Keratinocyte (primary cell): ENCODE results near the gene LUC7L3. TPM values are rescaled to one million over a fixed set of nuclear protein-coding genes. Genes with fewer than 3 reads are reported as not detected.

Source experiments
- DNase-seq: peaks from one replicate; pipeline ENCODE4 v3.0.0-alpha.2; 2011; ENCODE audit warnings: low read depth, missing footprints, low spot score
- FAIRE-seq: peaks from 2 replicates; lab custom pipeline; 2011; peaks lifted over from hg19 to GRCh38; lab: Jason Lieb, UNC
- H2AFZ ChIP-seq: 2 replicates; pipeline ENCODE4 v1.6.0; 2012; ENCODE audit warnings: low read length, control low read depth, inconsistent platforms; ENCODE audit not compliant: control insufficient read depth
- H3K27ac ChIP-seq: 2 replicates; pipeline ENCODE4 v1.5.1; 2011; ENCODE audit warnings: low read length; ENCODE audit not compliant: control insufficient read depth, insufficient read depth
- H3K27me3 ChIP-seq: 3 replicates; pipeline ENCODE4 v1.6.0; 2011; ENCODE audit warnings: low read length; ENCODE audit not compliant: control insufficient read depth, insufficient read depth; ENCODE audit errors: extremely low read depth
- H3K36me3 ChIP-seq, 2 experiments: 2 replicates in 1 of 2; 3 replicates in 1 of 2; pipeline ENCODE4 v1.5.1; 2011; ENCODE audit warnings: low read length in 2 of 2, mild to moderate bottlenecking in 1 of 2; ENCODE audit not compliant: control insufficient read depth in 2 of 2, insufficient read depth in 2 of 2; ENCODE audit errors: extremely low read depth in 1 of 2
- H3K4me1 ChIP-seq: 3 replicates; pipeline ENCODE4 v1.5.1; 2011; ENCODE audit warnings: low read length; ENCODE audit not compliant: control insufficient read depth, insufficient read depth; ENCODE audit errors: extremely low read depth
- H3K4me2 ChIP-seq: 3 replicates; pipeline ENCODE4 v1.6.0; 2011; ENCODE audit warnings: low read depth, low read length; ENCODE audit not compliant: control insufficient read depth, insufficient read depth; ENCODE audit errors: extremely low read depth
- H3K4me3 ChIP-seq, 3 experiments: fragments of 200-600 bp in 1 of 3; sonication (generic) in 1 of 3; 2 replicates in 2 of 3; 3 replicates in 1 of 3; pipeline ENCODE4 v1.5.1; 2011 to 2016; ENCODE audit warnings: low read length in 3 of 3, mild to moderate bottlenecking in 3 of 3, control low read depth in 2 of 3, inconsistent platforms in 1 of 3, low read depth in 1 of 3, mixed read lengths in 1 of 3, mixed run types in 1 of 3, moderate library complexity in 1 of 3; ENCODE audit not compliant: control insufficient read depth in 2 of 3, insufficient read depth in 2 of 3; ENCODE audit errors: extremely low read depth in 1 of 3
- H3K79me2 ChIP-seq: 2 replicates; pipeline ENCODE4 v1.6.0; 2012; ENCODE audit warnings: low read length; ENCODE audit not compliant: control insufficient read depth, insufficient read depth
- H3K9ac ChIP-seq: 3 replicates; pipeline ENCODE4 v1.6.0; 2011; ENCODE audit warnings: low read length; ENCODE audit not compliant: control insufficient read depth, insufficient read depth; ENCODE audit errors: extremely low read depth
- H3K9me1 ChIP-seq: 3 replicates; pipeline ENCODE4 v1.6.0; 2011; ENCODE audit warnings: low read length; ENCODE audit not compliant: control insufficient read depth, insufficient read depth; ENCODE audit errors: extremely low read depth
- H3K9me3 ChIP-seq: 2 replicates; pipeline ENCODE4 v1.5.1; 2012; ENCODE audit warnings: low read depth, low read length; ENCODE audit not compliant: control insufficient read depth
- H4K20me1 ChIP-seq: 3 replicates; pipeline ENCODE4 v1.6.0; 2011; ENCODE audit warnings: low read length; ENCODE audit not compliant: control insufficient read depth, insufficient read depth; ENCODE audit errors: extremely low read depth
- CTCF ChIP-seq, 3 experiments: IDR thresholded peaks in 1 of 3; conservative IDR thresholded peaks in 1 of 3; optimal IDR thresholded peaks in 1 of 3; 2 replicates in 2 of 3; 3 replicates in 1 of 3; pipeline versions ENCODE3 to v1.5.1; 2011; ENCODE audit warnings: low read length in 3 of 3, mild to moderate bottlenecking in 3 of 3, moderate library complexity in 2 of 3, control low read depth in 1 of 3, inconsistent platforms in 1 of 3; ENCODE audit not compliant: insufficient read depth in 2 of 3; ENCODE audit errors: extremely low read depth in 1 of 3
- EZH2 ChIP-seq: IDR thresholded peaks from one replicate; pipeline ENCODE4 v1.6.1; 2012; ENCODE audit warnings: inconsistent platforms, mild to moderate bottlenecking, low read length, moderate library complexity
- dilution Hi-C: fragments of 300-500 bp; cut with MboI; formaldehyde crosslinking; loops from one replicate; pipeline ENCODE4 v1.7.0; 2020; ENCODE audit warnings: low sequenced_read_pairs; ENCODE audit not compliant: extremely low pct_ligation_motif_present
- polyA plus RNA-seq, 5 experiments: library from polyadenylated mRNA; depleted of rRNA in 3 of 5; stranded (reverse) in 3 of 5; stranded (forward) in 1 of 5; unstranded in 1 of 5; fragments of >200 nt; gene quantifications; 1 replicate in 1 of 5; 2 replicates in 3 of 5; 3 replicates in 1 of 5; pipeline versions ENCODE4 v1.2.1 to v1.2.3, GENCODE V29; 2011 to 2012; ENCODE audit warnings: missing spikeins in 2 of 5, low read depth in 1 of 5, low replicate concordance in 1 of 5

LUC7L3 gene
- polyA plus RNA-seq, 1 donor (not counting 4 experiments of a cell fraction or from before 2014, with no cell fraction given), result 92.4 TPM

GRCh38 chr17:50712641-50713040 is 6.8 kb upstream of the LUC7L3 start:
- Histone ChIP-seq H3K9ac (no peak overlapping the region), H3K79me2 (peaks cover 4% of the 10 kb centered on the region), H3K4me1 (peaks cover 12% of the 10 kb centered on the region), H2AFZ (no peak overlapping the region), H3K27me3 (no peaks in the 10 kb centered on the region), H3K36me3 (no peaks in the 10 kb centered on the region), H3K9me1 (no peaks in the 10 kb centered on the region), H3K4me2 (no peak overlapping the region), H3K9me3 (no peaks in the 10 kb centered on the region), H4K20me1 (no peaks in the 10 kb centered on the region), H3K27ac (no peak overlapping the region), H3K4me3 (no peak overlapping the region)
- dilution Hi-C loops, result no loop called here
- TF ChIP-seq EZH2 (no peak), CTCF (optimal IDR thresholded peaks at IDR 0.05 in 1 of 3, IDR thresholded peaks at IDR 0.05 in 1 of 3, conservative IDR thresholded peaks at IDR 0.05 in 1 of 3; ENCODE audit: extremely low read depth in 1 of 3, insufficient read depth in 2 of 3, low read length in 3 of 3) (no peak)
- DNase-seq (no peak), FAIRE-seq (no peak)

- H3K36me3 ChIP-seq, result no peaks in the 10 kb centered on the region
- no peaks in the 10 kb centered on the region for H3K9me3 ChIP-seq
- no peak overlapping the region for H3K9ac ChIP-seq
- no peak for FAIRE-seq
- peaks cover 11% of the 10 kb centered on the region for H3K79me2 ChIP-seq
- peaks cover under 1% of the 10 kb centered on the region for H4K20me1 ChIP-seq
- no peaks in the 10 kb centered on the region for H3K4me1 ChIP-seq
- dilution Hi-C loops, result no loop called here
- H3K4me3 ChIP-seq, result no peak overlapping the region
- no peak overlapping the region for H2AFZ ChIP-seq
- H3K27ac ChIP-seq, result no peak overlapping the region
- no peaks in the 10 kb centered on the region for H3K27me3 ChIP-seq
- no peaks in the 10 kb centered on the region for H3K9me1 ChIP-seq
- no peak for TF ChIP-seq EZH2
- TF ChIP-seq CTCF (optimal IDR thresholded peaks at IDR 0.05 in 1 of 3, IDR thresholded peaks at IDR 0.05 in 1 of 3, conservative IDR thresholded peaks at IDR 0.05 in 1 of 3; ENCODE audit: extremely low read depth in 1 of 3, insufficient read depth in 2 of 3, low read length in 3 of 3), result no peak
- no peak overlapping the region for H3K4me2 ChIP-seq
- DNase-seq, result no peak
Measured at GRCh38 chr17:50715471-50715870, 3.9 kb upstream of the LUC7L3 start.
